MM.1S (cell line): ENCODE results near the gene ADAMTS12.

Experiments used
- CTCF ChIP-seq: fragments of 300-600 bp; sonication (generic); IDR thresholded peaks from 2 replicates; pipeline ENCODE4 v1.5.1; 2016; ENCODE audit warnings: antibody characterized with exemption, low read length, mixed read lengths
- EZH2 ChIP-seq: fragments of 300-600 bp; sonication (generic); optimal IDR thresholded peaks from 2 replicates; pipeline ENCODE3; 2017; ENCODE audit warnings: low read depth, mild to moderate bottlenecking, antibody characterized with exemption, low read length, mixed read lengths
- EZH2phosphoT487 ChIP-seq: fragments of 300-600 bp; sonication (generic); IDR thresholded peaks from 2 replicates; pipeline ENCODE4 v1.6.1; 2018; ENCODE audit warnings: antibody characterized with exemption, low read length

GRCh38 chr5:33702867-33703266 is 188.9 kb downstream of the ADAMTS12 start:
- TF ChIP-seq EZH2 (no peak), CTCF (no peak), EZH2phosphoT487 (no peak)
